ENCODE results near the gene FAM222A.

Gene FAM222A

GRCh38 chr12:109802828-109803227 lies 89.2 kb downstream of the FAM222A start:
- DNase-seq (ENCODE audit: low spot score): no peak

- no peak for DNase-seq (ENCODE audit: low spot score)
Measured at GRCh38 chr12:109803678-109804077, 90.1 kb downstream of the FAM222A start.

DNA sequence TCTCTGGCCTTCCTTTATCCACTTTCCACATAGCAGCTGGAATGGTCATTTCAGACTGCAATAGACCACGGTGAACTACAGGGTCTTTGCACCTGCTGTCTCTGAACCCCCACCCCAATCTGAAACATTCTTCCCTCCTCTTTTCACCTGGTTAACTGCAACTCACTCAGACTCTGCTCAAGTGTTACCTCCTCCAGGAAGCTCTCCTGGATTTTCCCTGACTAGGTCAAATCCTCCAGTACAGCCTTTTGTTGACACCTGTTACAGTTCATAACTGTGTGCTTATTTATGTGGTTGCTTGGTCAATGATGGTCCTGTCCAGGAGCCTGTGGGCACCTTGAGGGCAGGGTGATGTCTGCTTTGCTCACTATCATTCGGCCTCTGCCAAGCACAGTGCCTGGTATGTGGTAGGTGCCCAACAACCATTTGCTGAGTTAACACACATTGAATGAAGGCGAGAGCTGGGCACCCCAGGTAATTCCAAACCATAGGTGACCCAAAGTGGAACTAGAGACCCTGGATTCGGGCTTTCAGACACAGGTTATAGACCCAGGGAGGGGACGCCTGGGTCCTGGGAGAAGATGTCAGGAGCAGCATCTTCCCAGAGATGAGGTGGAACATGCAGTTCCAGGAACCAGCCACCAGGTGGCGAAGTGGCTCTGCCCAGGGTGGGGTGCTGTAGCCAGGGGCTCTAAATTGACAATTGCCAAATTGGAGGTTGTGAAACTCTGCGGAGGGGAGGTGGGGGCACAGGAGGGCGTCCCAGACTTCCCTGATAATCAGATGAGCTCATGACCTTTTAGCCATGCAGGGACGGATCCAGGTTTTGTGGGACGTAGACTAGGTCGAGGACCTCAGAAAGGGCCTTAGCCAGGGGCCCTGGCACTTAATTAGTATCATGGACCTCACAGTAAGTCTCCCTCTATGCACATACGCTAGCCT lies 91.5 kb downstream of the FAM222A start:
- DNase-seq (ENCODE audit: low spot score): peak; percentile 71

- no peak for DNase-seq (ENCODE audit: low spot score)
Measured at GRCh38 chr12:109807954-109808643, 94.5 kb downstream of the FAM222A start.

DNA sequence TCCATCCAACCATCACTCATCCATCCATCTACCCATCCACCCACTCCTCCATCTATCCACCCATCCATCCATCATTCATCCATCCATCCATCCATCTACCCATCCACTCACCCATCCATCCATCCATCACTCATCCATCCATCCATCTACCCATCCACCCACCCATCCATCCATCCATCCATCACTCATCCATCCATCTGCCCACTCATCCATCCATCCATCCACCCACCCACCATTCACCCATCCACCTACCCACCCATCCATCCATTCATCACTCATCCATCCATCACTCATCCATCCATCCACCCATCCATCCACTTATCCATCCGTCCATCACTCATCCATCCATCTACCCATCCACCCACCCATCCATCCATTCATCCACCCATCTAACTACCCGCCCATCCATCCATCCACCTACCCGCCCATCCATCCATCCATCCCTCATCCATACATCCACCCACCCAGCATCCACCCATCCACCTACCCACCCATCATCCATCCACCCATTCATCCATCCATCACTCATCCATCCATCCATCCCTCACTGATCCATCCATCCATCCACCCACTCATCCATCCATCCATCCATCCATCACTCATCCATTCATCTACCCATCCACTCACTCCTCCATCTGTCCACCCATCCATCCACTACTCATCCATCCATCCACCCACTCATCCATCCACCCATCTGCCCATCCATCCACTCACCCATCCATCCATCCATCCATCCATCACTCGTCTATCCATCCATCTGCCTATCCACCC lies 95.4 kb downstream of the FAM222A start:
- no peak for DNase-seq (ENCODE audit: low spot score)

GRCh38 chr12:109810954-109811623 lies 97.5 kb downstream of the FAM222A start:
- no peak for DNase-seq (ENCODE audit: low spot score)

GRCh38 chr12:109811624-109811995 lies 98.0 kb downstream of the FAM222A start:
- no peak for DNase-seq (ENCODE audit: low spot score)

DNA sequence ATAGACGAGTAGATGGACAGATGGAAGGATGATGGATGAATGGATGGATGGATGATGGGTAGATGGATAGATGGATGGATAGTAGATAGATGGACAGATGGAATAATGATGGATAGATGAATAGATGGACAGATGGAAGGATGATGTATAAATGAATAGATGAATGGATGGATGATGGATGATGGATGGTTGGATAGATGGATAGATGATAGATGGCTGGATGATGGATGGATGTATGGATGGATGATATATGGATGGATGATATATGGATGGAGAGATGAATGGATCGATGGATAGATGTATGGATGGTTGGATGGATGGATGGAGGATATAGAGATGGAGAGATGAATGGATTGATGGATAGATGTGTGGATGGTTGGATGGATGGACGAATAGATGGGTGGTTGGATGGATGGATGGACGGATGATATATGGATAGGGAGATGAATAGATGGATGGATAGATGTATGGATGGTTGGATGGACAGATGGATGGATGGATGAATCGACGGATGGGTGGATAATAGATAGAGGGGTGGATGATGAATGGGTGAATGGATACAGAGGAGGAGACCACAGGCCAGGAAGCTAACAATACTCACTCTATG lies 100.3 kb downstream of the FAM222A start:
- no peak for DNase-seq (ENCODE audit: low spot score)

GRCh38 chr12:109814600-109815150 lies 101.0 kb downstream of the FAM222A start:
- DNase-seq (ENCODE audit: low spot score): no peak

GRCh38 chr12:109815225-109815624 lies 101.6 kb downstream of the FAM222A start:
- DNase-seq (ENCODE audit: low spot score): no peak

DNA sequence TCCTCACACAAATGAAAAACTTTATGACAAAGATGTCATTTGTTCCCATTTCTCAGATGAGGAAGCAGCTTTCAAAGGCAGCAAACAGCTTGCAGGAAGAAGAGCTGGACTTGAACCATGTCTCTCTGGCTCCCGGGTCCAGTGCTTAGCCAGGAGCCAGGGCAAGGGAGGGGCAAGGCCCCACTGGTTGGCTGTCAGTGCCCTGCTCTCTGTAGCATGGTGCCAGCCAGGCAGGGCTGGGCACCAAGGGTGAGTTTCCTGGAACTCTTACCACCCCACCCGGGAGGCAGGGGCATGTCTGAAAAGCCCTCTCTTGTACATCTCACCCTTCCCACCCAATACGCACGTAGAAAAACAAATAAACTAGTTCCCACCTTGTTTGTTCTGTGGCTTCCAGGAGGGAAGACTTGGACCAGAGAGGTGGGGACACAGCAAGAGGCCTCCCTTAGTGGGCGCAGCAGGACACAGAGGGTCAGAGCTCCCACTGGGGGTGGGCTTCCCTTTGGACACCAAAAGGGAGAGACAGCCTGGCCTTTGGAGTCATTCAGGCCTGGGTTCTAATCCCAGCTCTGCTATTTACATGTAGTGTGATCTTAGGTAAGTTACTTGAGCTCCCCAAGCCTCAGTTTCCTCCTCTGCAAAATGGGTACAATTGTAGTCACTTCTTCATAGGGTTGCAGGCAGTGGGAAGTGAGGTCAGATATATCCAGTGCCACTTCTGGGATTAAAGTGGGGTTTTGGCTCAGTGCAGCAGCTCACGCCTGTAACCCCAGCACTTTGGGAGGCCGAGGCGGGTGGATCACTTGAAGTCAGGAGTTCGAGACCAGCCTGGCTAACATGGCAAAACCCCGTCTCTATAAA lies 102.4 kb downstream of the FAM222A start:
- no peak for DNase-seq (ENCODE audit: low spot score)

DNA sequence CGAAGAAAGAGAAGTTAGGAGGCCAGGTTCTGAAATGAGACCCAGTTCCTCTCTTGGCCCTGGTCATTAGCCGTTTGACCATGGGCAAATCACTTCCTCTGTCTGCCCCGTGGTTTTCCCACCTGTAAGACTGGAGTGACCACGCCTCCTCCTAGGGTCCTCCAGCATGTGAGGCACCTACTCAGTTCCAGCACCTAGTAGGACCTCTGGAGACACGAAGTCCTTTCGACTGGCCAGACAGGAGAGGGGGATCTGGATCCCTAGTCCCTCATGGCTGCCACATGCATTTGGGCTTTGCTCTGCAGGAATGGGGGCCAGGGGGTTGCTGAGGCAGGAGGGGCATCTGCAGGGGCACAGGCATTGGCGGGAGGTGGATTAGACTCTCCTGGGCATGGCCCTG lies 103.2 kb downstream of the FAM222A start:
- no peak for DNase-seq (ENCODE audit: low spot score)

DNA sequence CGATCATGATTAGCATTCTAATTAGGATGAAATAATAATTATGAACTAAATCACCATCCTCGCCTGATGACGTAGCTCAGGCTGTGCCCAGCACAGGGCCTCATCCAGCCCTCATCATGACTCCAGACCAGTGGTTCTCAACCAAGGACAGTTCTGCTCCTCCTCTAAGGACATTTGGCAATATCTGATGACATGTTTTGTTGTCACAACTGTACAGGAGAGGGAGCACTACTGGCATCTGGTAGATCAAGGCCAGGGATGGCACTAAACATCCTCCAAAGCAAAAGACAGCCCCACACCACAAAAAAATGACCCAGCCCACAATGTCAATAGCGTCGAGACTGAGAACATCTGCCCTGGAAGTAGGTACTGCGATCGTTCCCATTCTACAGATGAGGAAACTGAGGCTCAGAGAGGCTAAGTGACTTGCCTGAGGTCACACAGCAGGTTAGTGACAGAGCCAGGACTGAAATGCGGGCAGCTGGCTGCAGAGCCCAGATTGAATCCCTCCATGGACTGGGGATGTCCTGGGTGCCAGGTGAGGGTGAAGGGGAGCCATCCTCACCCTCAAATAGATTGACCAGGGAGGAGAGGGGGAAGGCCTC lies 104.1 kb downstream of the FAM222A start:
- DNase-seq (ENCODE audit: low spot score): no peak

DNA sequence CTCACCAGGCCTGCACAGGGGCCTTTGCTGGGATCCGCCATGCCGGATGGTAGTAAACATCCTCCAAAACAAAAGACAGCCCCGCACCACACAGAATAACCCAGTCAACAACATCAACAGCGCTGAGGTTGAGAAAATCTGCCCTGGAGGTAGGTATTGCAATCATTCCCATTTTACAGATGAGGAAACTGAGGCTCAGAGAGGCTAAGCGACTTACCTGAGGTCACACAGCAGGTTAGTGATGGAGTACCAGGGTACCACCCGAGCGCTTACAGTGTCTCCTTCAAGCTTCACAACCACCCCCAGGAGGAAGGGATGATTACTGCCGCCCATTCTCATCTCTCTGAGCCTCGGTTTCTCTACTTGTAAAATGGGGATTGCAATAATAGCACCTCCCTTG lies 104.6 kb downstream of the FAM222A start:
- DNase-seq (ENCODE audit: low spot score): no peak

GRCh38 chr12:109818905-109819500 lies 105.4 kb downstream of the FAM222A start:
- DNase-seq (ENCODE audit: low spot score): no peak

Data from Ammon's horn (tissue), 1 donor.